GM21786 (cell line): ENCODE results near the gene PERP.

Experiments
- ATAC-seq: cut with Tn5 transposase; IDR thresholded peaks from one replicate; pipeline ENCODE4 v1.9.1; 2021; ENCODE audit not compliant: unreplicated experiment

Gene PERP

GRCh38 chr6:138063726-138064125 lies 43.5 kb downstream of the PERP start:
- no peak for ATAC-seq

DNA sequence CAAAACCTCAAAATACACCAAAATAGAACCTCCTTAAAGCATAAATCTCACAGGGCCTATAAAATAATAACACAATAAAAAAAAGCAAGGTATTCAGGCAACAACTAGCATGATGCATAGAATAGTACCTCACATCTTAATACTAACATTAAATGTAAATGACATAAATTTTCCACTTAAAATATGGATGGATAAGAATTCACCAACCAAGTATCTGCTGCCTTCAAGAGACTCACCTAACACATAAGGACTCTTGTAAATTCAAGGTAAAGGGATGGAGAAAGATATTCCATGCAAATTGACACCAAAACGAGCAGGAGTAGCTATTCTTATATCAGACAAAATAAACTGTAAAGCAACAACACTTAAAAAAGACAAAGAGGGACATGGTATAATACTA lies 52.2 kb downstream of the PERP start:
- ATAC-seq, result no peak

DNA sequence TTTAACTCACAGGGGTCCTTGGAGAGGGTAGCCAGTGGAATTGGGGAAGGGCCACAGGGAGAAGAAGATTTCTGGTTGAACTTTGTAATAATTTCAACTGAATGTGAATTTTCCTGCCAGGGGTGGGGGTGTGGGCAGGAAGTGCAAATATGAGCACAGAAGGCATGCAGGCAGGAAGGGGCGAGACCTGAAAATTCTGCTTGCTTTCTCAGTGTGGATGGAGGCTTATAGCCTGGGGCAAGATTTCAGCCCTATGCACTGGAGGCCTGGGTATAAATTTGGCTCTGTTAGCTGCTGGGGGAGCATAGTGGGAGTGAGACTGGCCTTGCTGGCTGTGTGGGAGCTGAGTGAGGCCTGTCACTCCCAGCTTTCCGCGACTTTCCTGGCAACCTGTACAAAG lies 54.4 kb downstream of the PERP start:
- ATAC-seq, result no peak

DNA sequence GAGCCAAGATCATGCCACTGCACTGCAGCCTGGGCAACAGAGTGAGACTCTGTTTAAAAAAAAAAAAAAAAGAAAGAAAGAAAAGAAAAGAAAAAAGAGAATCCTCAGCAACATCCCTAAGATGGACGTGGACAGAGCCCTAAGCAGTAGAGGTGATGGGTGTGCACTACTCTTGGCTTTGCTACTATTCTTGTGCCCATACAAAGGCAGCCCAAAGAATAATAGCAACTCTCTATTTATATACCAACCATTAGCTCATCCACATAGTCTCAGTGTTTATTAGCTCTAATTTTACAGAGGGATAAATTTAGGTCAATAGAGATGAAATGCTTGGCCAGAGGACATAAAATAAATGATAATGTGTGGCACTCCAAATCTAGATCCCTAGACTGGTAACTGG lies 62.2 kb downstream of the PERP start:
- ATAC-seq, result no peak

GRCh38 chr6:138044458-138044857 lies 62.8 kb downstream of the PERP start:
- no peak for ATAC-seq
